ENCODE results near the gene AGMO.

The AGMO gene

DNA sequence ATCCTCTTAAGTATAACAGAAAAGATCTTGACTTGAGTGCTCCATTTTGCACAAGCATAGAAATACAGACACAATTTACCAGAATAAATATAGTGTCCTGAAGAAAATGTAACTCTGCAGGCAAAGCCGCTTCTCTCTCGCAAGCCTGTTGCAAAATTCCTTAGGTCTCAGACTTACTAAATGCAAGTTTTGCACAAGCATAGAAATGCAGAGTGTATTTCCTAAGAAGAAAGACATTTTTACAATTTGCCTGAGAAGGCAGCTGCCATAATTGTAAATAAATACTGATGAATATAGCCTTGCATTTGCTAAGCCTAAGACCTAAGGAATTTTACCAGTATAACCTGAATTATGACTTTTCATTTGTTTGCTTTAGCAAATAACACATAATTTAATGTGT lies 67.1 kb downstream of the AGMO start:
- no peak for DNase-seq

DNA sequence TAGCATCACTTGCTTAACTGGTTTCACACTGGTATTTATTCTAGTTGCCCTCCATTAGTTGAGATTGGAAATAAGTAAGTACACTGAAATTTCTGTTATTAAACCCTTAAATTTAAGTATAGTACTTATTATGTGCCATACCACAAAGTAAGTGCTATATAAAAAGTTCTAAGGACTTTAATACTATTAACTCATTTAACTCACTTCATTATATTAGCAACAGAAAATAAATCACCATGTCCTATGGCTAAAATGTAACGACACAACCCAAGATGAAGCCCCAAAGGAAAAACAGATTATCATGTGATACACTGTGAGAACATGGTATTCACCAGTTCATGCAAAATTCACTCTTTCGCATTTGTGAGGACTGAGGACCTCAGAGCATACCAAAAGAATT lies 70.5 kb downstream of the AGMO start:
- no peak for DNase-seq

DNA sequence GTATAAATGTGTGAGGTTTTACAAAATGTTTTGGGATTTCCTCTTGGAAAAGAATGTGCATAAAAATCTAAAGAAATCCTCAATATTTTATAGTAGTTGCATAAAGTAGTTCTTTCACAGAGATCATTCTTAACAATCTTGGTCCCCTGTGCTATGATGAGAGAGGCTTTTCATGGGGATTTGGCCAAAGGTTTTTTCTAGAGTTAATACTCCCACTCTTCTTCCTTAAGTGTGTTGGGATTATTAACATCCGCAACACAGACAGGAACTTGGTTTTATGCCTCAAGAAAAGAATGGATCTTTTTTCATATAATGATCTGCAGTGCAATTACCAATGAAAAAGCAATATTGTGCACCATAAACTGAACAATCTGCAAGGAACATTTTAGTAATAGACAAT lies 71.5 kb downstream of the AGMO start:
- no peak for DNase-seq

DNA sequence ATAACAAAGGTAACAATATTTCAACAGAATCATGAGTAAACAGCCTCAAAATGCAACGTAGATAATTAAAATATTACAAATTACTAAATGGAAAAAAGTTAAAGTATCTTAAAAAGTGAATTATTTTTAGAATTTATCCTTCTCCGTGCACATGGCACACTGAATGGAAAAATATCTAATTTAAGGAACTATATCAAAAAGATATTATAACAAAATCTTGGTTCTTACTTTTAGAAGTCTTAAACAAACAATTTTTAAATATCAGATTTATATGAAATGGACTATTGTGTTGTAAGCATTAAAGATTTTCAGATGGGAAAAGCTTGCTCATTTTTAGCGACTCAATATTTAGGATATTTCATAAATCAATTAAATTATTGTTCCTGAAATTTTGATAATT lies 72.0 kb downstream of the AGMO start:
- no peak for DNase-seq

DNA sequence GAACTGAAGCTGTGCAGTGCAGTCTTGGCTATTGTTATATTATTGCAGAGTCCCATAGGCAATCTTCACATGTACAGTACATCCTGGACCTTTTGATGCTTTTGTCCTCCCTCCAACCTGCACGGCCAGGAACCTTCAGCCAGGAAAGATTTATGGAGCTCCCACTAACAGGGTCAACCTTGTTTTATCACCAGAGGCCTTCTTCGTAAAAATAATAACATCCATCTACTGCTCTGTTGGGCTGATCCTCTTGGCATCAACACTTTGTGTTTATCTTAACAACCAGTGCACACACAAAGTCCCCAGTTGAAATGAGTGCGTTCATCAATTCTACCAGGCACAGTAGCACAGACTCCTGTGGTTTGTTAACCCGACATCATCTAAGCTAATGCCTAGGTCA lies 72.4 kb downstream of the AGMO start:
- no peak for DNase-seq

DNA sequence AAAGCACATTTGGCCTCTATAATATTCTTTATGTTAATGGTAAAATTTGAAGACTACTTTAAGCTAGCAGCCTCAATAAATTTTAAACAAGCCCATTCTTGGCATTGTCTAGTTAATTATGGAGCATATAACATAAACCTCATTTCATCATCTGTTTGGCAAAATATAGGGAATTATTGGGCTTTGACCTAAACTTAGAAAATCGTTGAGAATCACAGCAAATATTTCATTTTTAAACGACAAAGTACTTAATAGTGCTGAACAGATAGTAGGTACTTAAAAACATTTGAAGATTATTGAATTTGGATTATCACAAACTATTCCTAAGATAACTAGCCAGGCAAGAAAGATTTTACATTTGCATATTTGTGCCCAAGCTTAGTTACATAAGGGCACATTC lies 73.4 kb downstream of the AGMO start:
- DNase-seq, result no peak

DNA sequence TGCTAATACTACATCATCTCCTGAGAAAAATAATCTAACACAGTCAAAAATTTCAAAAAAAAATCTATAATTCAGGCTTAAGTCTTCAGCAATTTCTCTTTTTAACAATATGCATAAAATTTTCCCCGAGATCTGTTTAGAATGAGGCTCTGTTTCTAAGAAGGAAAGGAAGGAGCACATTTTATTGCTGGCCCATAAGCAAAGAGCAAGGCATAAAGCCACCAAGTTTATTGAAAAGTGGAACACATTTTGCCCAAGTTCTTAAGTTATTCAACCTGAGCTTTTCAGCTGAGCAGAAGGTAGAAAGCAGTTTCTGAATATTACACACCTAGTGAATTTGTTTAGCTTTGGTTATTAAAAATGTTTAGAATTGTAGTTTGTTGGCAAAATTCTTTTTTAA lies 73.9 kb downstream of the AGMO start:
- DNase-seq, result no peak

DNA sequence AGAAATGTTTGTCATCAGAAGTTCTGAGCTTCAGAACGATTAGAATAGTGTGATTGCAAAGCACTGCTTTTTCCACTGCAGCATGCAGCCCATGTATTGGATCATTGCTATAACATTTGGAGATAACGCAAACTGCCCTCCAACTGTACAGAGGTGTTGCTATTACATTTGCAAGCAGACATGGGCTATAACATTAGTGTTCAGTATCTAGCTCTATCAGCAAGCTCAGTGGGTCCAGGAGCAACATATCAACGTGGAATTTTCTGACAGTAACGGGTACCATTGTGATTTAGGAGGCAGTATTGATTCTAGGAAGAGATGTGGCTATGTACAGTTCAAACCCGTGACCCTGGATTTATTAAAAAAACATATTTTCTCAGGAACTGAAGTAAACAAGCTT lies 75.8 kb downstream of the AGMO start:
- no peak for DNase-seq

DNA sequence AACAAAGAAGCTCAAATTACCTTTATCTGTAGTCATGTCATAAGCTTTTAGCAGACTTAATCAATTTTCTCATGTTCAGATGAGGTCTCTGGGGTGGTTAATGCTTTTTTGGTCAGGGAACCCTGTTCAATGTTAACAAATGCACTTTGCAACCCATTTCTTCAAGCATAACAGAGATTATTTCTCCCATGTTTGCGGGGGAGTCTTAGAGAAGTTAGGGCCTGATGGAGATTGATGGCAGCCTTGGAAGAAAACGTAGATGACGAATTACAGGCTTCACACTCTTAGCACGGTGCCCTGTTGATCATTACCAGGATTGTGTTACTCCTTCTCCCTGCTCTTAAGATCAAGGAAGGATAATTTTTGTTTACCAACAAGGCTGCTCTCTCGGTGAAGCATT lies 76.4 kb downstream of the AGMO start:
- DNase-seq, result no peak

GRCh38 chr7:15481132-15481531 lies 80.7 kb downstream of the AGMO start:
- DNase-seq, result no peak

DNA sequence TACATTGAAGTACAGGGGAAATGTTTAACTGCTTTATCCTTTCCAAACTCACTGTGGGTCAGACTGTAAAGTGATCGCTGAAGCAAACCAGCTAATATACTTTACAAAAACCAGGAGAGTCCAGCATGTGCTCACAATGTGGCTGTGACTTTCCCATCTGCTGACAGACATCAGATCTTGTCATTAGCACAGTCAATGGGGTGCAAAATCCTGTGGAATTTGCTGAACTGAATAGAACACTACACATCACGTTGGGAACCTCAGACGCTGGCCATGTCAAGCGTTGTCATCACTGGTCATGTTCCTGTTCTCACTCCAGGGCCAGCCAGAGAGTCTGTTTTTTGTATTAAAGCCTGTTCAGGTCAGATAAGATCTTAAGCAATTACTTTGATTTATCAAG lies 83.4 kb downstream of the AGMO start:
- no peak for DNase-seq

- DNase-seq, result no peak
These were observed 85.3 kb downstream of the AGMO start for GRCh38 chr7:15476531-15476918.

DNA sequence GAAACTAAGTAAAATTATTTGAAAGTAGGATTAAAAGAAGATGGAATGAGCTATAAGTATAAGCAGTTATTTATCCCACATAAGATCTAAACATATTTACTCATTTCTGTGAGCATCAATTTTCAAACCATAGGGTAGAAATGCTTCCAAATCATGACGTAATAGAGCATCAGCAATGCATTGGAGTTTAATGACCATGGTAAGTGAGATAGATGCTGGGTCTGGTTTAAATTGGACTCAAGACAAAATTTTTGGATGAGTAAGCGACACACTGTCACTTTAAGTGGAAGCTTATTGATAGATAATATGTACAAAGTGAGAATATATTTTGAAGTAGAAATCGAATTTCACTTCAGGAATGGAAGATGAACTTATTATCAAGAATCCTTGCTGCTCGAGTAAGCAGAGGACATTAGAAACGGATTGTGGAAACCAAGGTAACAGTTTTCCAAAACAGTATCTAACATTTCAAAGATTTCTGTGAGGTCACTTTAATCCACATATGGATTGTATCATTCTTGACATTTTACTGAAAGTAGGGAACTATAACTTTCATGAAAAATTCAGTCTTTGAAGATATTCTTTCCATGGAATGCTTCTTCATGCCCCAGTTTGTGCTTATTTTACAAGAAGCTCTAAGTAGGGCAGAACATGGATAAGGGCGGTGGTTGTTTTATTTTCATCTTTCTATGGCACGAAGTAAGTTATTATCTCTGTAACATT lies 85.8 kb downstream of the AGMO start:
- DNase-seq, result no peak

DNA sequence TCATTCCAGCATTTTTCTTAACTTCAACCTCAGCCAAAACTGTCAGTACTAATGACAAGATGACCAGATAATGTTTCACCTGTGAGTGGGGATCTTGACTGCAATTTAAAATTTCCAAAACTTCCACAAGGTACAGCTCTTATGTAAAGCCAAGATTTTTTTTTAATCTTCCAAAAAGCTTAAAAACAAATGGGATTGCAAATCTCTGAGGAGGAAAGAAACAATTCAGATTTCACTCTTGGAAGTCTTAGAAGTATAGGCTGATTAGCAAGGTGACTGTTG lies 90.2 kb downstream of the AGMO start:
- DNase-seq, result no peak

- DNase-seq, result no peak
These were observed 90.8 kb downstream of the AGMO start for GRCh38 chr7:15470825-15471668.

GRCh38 chr7:15464667-15465121 lies 97.1 kb downstream of the AGMO start:
- DNase-seq, result no peak

DNA sequence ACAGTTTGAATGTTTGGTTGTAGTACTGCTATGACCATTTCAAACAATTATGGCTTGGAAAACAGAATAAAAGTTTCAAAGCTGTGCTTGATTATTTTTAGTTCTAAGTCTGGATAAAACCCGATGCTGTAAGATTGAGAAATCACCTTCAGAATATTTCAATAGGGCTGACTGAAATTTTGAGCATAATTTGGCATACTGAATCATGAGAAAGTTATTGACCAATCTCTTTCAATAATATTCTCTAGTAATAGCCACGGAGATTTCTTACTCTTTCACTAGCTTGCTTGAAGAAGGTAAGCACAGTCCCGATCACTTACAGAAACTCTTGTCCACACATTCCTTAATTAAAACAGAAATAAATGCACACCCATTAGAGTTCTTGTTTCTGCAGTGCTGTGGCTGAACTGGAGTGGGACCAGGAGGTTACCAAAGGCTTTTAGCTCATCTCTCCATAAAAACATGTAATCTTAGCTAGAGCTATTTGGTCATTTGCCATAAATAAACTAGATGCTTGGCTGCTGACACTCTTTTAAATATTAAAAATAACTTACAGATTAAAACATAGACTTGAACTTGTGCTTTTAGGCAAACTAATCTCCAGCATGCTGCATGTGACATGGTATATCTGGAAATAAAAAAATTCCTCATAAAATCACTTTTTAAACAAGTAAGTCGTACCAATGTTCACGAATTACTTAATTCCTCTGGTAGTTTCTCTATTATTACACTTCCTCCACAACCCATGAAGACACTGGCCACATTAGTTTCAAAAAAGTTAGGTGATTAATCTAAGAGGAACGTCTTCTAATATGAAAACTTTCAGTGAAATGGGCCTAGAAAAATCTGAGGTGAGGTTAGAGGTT lies 97.8 kb downstream of the AGMO start:
- no peak for DNase-seq

DNA sequence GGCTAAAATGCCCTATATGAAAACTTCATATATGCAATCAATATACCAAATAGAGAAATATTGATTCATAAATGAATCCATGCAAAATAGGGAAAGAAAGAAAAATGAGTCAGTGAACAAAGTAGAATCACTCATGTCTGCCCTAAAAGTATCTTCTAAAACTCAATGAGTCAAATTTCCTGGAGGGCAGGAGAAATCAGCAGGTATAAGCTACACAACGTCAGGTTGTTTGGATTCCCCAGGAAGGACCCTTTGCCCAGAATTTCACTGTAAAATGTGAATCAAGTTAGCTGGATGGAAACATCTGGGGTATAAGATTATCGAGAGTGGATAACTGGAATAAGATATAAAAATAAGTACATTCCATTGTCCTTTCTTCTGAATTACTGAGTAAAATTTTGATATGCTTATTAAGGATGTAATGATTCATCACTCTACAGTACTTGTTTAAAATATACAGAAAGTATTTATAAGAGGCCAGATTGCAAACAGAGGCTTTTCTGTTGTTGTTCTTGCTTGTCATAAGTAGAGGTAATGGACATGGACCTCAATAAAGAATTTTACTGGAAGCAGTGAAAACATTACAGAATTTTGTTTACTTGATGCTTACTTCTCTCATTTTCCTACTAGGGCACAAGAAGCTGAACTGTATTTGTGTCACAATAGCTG lies 99.0 kb downstream of the AGMO start:
- no peak for DNase-seq

DNA sequence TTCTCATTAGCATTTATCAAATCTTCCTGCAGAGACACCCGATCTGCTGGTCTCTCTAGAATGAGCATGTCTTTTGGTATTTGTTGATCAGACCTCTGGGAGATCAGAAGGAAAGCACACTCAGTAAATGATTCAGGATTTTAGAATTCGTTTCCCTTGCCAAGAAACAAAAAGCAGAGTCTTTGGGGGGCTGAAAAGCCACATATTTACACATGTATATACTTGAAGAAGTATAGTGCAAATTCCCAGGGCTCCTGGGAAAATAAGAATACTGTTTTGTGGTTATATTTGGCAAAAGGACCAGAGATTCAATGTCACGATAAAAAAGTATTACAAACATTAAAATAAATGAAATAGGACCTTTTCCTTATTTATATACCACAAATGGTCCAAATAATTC lies 100.2 kb downstream of the AGMO start:
- no peak for DNase-seq

GRCh38 chr7:15459018-15459615 lies 102.7 kb downstream of the AGMO start:
- no peak for DNase-seq

GRCh38 chr7:15457990-15458955 lies 103.5 kb downstream of the AGMO start:
- no peak for DNase-seq

- DNase-seq, result no peak
These were observed 109.1 kb downstream of the AGMO start for GRCh38 chr7:15452670-15453069.
